GM21529 (cell line): ENCODE data around the gene TAF5.
A peak's percentile ranks its signal among the peaks of the same experiment; 100 is the strongest.
"Not testable (repeated sequence)": the region's sequence is repeated elsewhere in the genome, so short reads cannot be mapped to it uniquely, and the experiment has no call there.

Experiments used
- ATAC-seq: cut with Tn5 transposase; IDR thresholded peaks from one replicate; pipeline ENCODE4 v1.9.1; 2021; ENCODE audit not compliant: unreplicated experiment

The TAF5 gene

GRCh38 chr10:103367782-103368518 is at the start of gene TAF5:
TSS of gene TAF5 (plus strand) at chr10:103367976. CDS start at chr10:103367990, 14 bp downstream.
- peak; percentile 53 for ATAC-seq

GRCh38 chr10:103327906-103328305 is 39.9 kb upstream of the TAF5 start:
- no peak for ATAC-seq

GRCh38 chr10:103333934-103334520 is 33.7 kb upstream of the TAF5 start:
- ATAC-seq: no peak

- no peak for ATAC-seq
Measured at GRCh38 chr10:103334567-103334966, 33.2 kb upstream of the TAF5 start.

GRCh38 chr10:103336370-103336769 is 31.4 kb upstream of the TAF5 start:
- ATAC-seq: no peak

- no peak for ATAC-seq
Measured at GRCh38 chr10:103350175-103350516, 17.6 kb upstream of the TAF5 start.

GRCh38 chr10:103350517-103351260 is 17.1 kb upstream of the TAF5 start, which contains the start of gene PCGF6:
TSS of gene PCGF6 (minus strand) at chr10:103351140. CDS start at chr10:103351066, 74 bp downstream.
- peak; percentile 83 for ATAC-seq

GRCh38 chr10:103353281-103353680 is 14.5 kb upstream of the TAF5 start:
- ATAC-seq: no peak

- not testable (repeated sequence) for ATAC-seq
Measured at GRCh38 chr10:103354567-103354966, 13.2 kb upstream of the TAF5 start.

- no peak for ATAC-seq
Measured at GRCh38 chr10:103355906-103356599, 11.7 kb upstream of the TAF5 start.

- ATAC-seq: not testable (repeated sequence)
Measured at GRCh38 chr10:103359493-103359892, 8.3 kb upstream of the TAF5 start.

- not testable (repeated sequence) for ATAC-seq
Measured at GRCh38 chr10:103360791-103361190, 7.0 kb upstream of the TAF5 start.

GRCh38 chr10:103367379-103367781 is 396 bp upstream of the TAF5 start:
- ATAC-seq: no peak

GRCh38 chr10:103373544-103373943 is 5.8 kb downstream of the TAF5 start:
- ATAC-seq: no peak

- no peak for ATAC-seq
Measured at GRCh38 chr10:103374263-103374662, 6.5 kb downstream of the TAF5 start.

GRCh38 chr10:103382769-103383168 is 15.0 kb downstream of the TAF5 start:
- ATAC-seq: no peak

- ATAC-seq: no peak
Measured at GRCh38 chr10:103394180-103394579, 26.4 kb downstream of the TAF5 start.

- ATAC-seq: no peak
Measured at GRCh38 chr10:103395754-103396066, 27.9 kb downstream of the TAF5 start.

GRCh38 chr10:103396067-103396788 is 28.5 kb downstream of the TAF5 start, which contains the start of the genes ATP5MK and PDCD11:
TSS of gene ATP5MK (minus strand) at chr10:103396475. CDS start at chr10:103392457, 4,018 bp downstream.
TSS of gene PDCD11 (plus strand) at chr10:103396626. CDS start at chr10:103398427, 1,801 bp downstream.
- peak; percentile 99 for ATAC-seq

GRCh38 chr10:103396789-103397087 is 29.0 kb downstream of the TAF5 start:
- ATAC-seq: no peak
